SK-N-SH (cell line): ENCODE measurements around the gene ELOVL2. TPM values are rescaled to one million over a fixed set of nuclear protein-coding genes. Genes with fewer than 3 reads are reported as not detected.

ENCODE experiments used
- CTCF ChIA-PET: fragments of 300-600, 350-600 bp; formaldehyde crosslinking; extraction: SDS; loops from one replicate; lab custom pipeline; 2021; lab: Yijun Ruan, JAX
- POLR2A ChIA-PET: fragments of 350-600 bp; sonication (Branson Sonifier 250); formaldehyde crosslinking; extraction: SDS; loops from one replicate; lab custom pipeline; 2020; ENCODE audit warnings: antibody characterized with exemption, inconsistent platforms; lab: Yijun Ruan, JAX
- DNase-seq: peaks from one replicate; pipeline ENCODE4 v3.0.0; 2012
- H2AFZ ChIP-seq: fragments of 200-600 bp; sonication (generic); 2 replicates; pipeline ENCODE4 v1.8.1; 2016; ENCODE audit warnings: antibody characterized with exemption, mild to moderate bottlenecking, low read depth
- H3F3A ChIP-seq: fragments of 200-600 bp; sonication (generic); replicated peaks from 2 replicates; pipeline ENCODE3; 2016; ENCODE audit warnings: antibody characterized with exemption, mild to moderate bottlenecking; ENCODE audit not compliant: insufficient read depth
- H3K27ac ChIP-seq, 2 experiments: fragments of 200-500 bp in 1 of 2; fragments of 200-600 bp in 1 of 2; sonication (Bioruptor generic) in 1 of 2; sonication (generic), shearing (Covaris generic) in 1 of 2; 2 replicates each; pipeline versions ENCODE4 v1.5.1 to v1.6.1; 2014 to 2016; ENCODE audit warnings: low read depth in 2 of 2, inconsistent platforms in 1 of 2, low read length in 1 of 2, mild to moderate bottlenecking in 1 of 2, mixed read lengths in 1 of 2
- H3K27me3 ChIP-seq: fragments of 200-600 bp; sonication (generic), shearing (Covaris generic); 2 replicates; pipeline ENCODE4 v1.6.1; 2016; ENCODE audit warnings: mixed run types; ENCODE audit not compliant: insufficient read depth
- H3K36me3 ChIP-seq, 2 experiments: fragments of 200-500 bp in 1 of 2; fragments of 200-600 bp in 1 of 2; sonication (Bioruptor generic) in 1 of 2; sonication (generic) in 1 of 2; replicated peaks in 1 of 2; 2 replicates each; pipeline versions ENCODE3 to v1.5.1; 2014 to 2016; ENCODE audit warnings: low read length in 1 of 2, mild to moderate bottlenecking in 1 of 2; ENCODE audit not compliant: insufficient read depth in 2 of 2, control insufficient read depth in 1 of 2
- H3K4me1 ChIP-seq, 2 experiments: fragments of 200-500 bp in 1 of 2; fragments of 200-600 bp in 1 of 2; sonication (Bioruptor generic) in 1 of 2; sonication (generic), shearing (Covaris generic) in 1 of 2; 2 replicates each; pipeline versions ENCODE4 v1.5.1 to v1.6.1; 2014 to 2016; ENCODE audit warnings: low read depth in 1 of 2, low read length in 1 of 2, mixed run types in 1 of 2; ENCODE audit not compliant: insufficient read depth in 2 of 2, control insufficient read depth in 1 of 2
- H3K4me2 ChIP-seq: fragments of 200-600 bp; sonication (generic), shearing (Covaris generic); 2 replicates; pipeline ENCODE4 v1.6.1; 2017; ENCODE audit warnings: mixed run types
- H3K4me3 ChIP-seq, 2 experiments: fragments of 200-500 bp in 1 of 2; fragments of 200-600 bp in 1 of 2; sonication (Bioruptor generic) in 1 of 2; sonication (generic), shearing (Covaris generic) in 1 of 2; 2 replicates each; pipeline versions ENCODE4 v1.5.1 to v1.8.1; 2014 to 2016; ENCODE audit warnings: low read depth in 2 of 2, inconsistent platforms in 1 of 2, low read length in 1 of 2, mild to moderate bottlenecking in 1 of 2, mixed read lengths in 1 of 2, moderate library complexity in 1 of 2
- H3K79me2 ChIP-seq: fragments of 200-600 bp; sonication (generic); 2 replicates; pipeline ENCODE4 v1.8.1; 2017; ENCODE audit warnings: mild to moderate bottlenecking; ENCODE audit not compliant: insufficient read depth
- H3K9ac ChIP-seq: fragments of 200-600 bp; sonication (generic); 2 replicates; pipeline ENCODE4 v1.6.1; 2017; ENCODE audit warnings: mixed run types
- H3K9me2 ChIP-seq: fragments of 200-600 bp; sonication (generic); 2 replicates; pipeline ENCODE4 v1.6.1; 2017; ENCODE audit warnings: mixed run types
- H3K9me3 ChIP-seq: fragments of 200-600 bp; sonication (generic); 2 replicates; pipeline ENCODE4 v1.6.1; 2017; ENCODE audit warnings: mixed run types, mild to moderate bottlenecking, moderate library complexity
- H4K20me1 ChIP-seq: fragments of 200-600 bp; sonication (generic); 2 replicates; pipeline ENCODE4 v1.6.1; 2017; ENCODE audit warnings: mild to moderate bottlenecking, mixed run types; ENCODE audit not compliant: insufficient read depth
- CTCF ChIP-seq: fragments of 200-600 bp; sonication (generic); IDR thresholded peaks from 2 replicates; pipeline ENCODE4 v1.6.1; 2017; ENCODE audit warnings: antibody characterized with exemption, mild to moderate bottlenecking, moderate library complexity
- ELF1 ChIP-seq: IDR thresholded peaks from 2 replicates; pipeline ENCODE4 v1.4.0; 2012
- EP300 ChIP-seq, 2 experiments: IDR thresholded peaks; 2 replicates each; pipeline versions ENCODE4 v1.4.0 to v1.6.1; 2012; ENCODE audit warnings: borderline replicate concordance in 1 of 2, low read depth in 1 of 2, low read length in 1 of 2
- EZH2phosphoT487 ChIP-seq: fragments of 200-600 bp; sonication (generic); IDR thresholded peaks from 2 replicates; pipeline ENCODE4 v1.6.1; 2017; ENCODE audit warnings: low read depth, mixed run types, mild to moderate bottlenecking, antibody characterized with exemption, moderate library complexity, borderline replicate concordance
- FOXM1 ChIP-seq: IDR thresholded peaks from 2 replicates; pipeline ENCODE4 v1.4.0; 2012; ENCODE audit warnings: low read depth, mild to moderate bottlenecking
- GABPA ChIP-seq: IDR thresholded peaks from 2 replicates; pipeline ENCODE4 v1.4.0; 2012; ENCODE audit warnings: low read depth, mild to moderate bottlenecking
- MXI1 ChIP-seq: IDR thresholded peaks from 2 replicates; pipeline ENCODE4 v1.6.1; 2012; ENCODE audit warnings: mild to moderate bottlenecking, low read depth, low read length, improper control_type of control experiment
- PBX3 ChIP-seq: IDR thresholded peaks from 2 replicates; pipeline ENCODE4; 2012
- POLR2AphosphoS5 ChIP-seq: IDR thresholded peaks from 2 replicates; pipeline ENCODE4 v1.6.1; 2012; ENCODE audit warnings: low read depth, low read length
- SIN3A ChIP-seq: IDR thresholded peaks from 2 replicates; pipeline ENCODE4 v1.6.1; 2012; ENCODE audit warnings: low read depth, mild to moderate bottlenecking, low read length, moderate library complexity, borderline replicate concordance
- YY1 ChIP-seq: IDR thresholded peaks from 2 replicates; pipeline ENCODE4 v1.4.0; 2012; ENCODE audit warnings: low read depth, mild to moderate bottlenecking
- ZBTB33 ChIP-seq: IDR thresholded peaks from 2 replicates; pipeline ENCODE4 v1.4.0; 2012; ENCODE audit warnings: low read depth, borderline replicate concordance
- WGBS: methylation state at CpG from one replicate; pipeline ENCODE4 v1.1.6; 2017; ENCODE audit warnings: low lambda C conversion rate; 5-methylcytosine and 5-hydroxymethylcytosine counted together
- polyA plus RNA-seq, 3 experiments: library from polyadenylated mRNA; depleted of rRNA; stranded (reverse); fragments of >200 nt; gene quantifications; 2 replicates each; pipeline ENCODE4 v1.2.3, GENCODE V29; 2012
- TF ChIP-seq, protein P1 (sequence below): fragments of 150-350 bp; IDR thresholded peaks from 2 replicates; pipeline ENCODE4 v1.6.1; 2017; ENCODE audit warnings: antibody characterized with exemption, low read length, low read depth, borderline replicate concordance
- TF ChIP-seq, protein P2 (sequence below): fragments of 150-350 bp; IDR thresholded peaks from 2 replicates; pipeline ENCODE4 v1.6.1; 2016; ENCODE audit warnings: mild to moderate bottlenecking, low read depth, low read length

Gene ELOVL2
- polyA plus RNA-seq, 1 of the 3 experiments (the other 2 are of a cell fraction), result 0.39 TPM

DNA sequence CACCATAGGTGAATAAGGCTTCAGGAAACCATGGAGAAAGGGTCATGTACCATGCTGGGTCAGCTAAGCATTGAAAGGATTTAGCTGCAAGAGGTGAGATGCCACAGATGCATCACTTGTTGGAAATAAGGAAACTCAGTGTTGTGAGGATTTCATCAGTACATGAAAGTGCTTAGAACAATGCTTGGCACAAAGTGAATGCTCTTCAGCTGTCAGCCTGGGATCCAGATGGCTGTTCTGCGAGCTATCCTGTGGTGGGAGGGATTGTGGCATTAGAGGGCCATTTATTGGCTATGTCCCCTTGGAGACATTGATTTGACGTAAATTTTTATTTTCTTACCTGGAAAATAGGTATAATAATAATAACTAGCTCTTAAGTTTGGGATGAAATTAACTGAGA lies 53.0 kb downstream of the ELOVL2 start:
- no peak overlapping the region for H3K4me3 ChIP-seq
- H3K36me3 ChIP-seq, result no peaks in the 10 kb centered on the region
- no peaks in the 10 kb centered on the region for H3F3A ChIP-seq
- H2AFZ ChIP-seq, result no peak overlapping the region
- H3K4me2 ChIP-seq, result no peak overlapping the region
- TF ChIP-seq MXI1, result no peak
- no peak for TF ChIP-seq ELF1
- TF ChIP-seq EP300 (IDR thresholded peaks at IDR 0.05; ENCODE audit: borderline replicate concordance in 1 of 2, low read depth in 1 of 2, low read length in 1 of 2), result no peak
- TF ChIP-seq PBX3, result no peak
- TF ChIP-seq ZBTB33, result no peak
- no peak for TF ChIP-seq EZH2phosphoT487
- no peak for TF ChIP-seq GABPA
- no peak for TF ChIP-seq SIN3A
- TF ChIP-seq POLR2AphosphoS5, result no peak
- TF ChIP-seq YY1, result no peak
- no peak for TF ChIP-seq CTCF
- TF ChIP-seq FOXM1, result no peak
- TF ChIP-seq, protein P1, sequence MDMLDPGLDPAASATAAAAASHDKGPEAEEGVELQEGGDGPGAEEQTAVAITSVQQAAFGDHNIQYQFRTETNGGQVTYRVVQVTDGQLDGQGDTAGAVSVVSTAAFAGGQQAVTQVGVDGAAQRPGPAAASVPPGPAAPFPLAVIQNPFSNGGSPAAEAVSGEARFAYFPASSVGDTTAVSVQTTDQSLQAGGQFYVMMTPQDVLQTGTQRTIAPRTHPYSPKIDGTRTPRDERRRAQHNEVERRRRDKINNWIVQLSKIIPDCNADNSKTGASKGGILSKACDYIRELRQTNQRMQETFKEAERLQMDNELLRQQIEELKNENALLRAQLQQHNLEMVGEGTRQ, result no peak
- TF ChIP-seq, protein P2, sequence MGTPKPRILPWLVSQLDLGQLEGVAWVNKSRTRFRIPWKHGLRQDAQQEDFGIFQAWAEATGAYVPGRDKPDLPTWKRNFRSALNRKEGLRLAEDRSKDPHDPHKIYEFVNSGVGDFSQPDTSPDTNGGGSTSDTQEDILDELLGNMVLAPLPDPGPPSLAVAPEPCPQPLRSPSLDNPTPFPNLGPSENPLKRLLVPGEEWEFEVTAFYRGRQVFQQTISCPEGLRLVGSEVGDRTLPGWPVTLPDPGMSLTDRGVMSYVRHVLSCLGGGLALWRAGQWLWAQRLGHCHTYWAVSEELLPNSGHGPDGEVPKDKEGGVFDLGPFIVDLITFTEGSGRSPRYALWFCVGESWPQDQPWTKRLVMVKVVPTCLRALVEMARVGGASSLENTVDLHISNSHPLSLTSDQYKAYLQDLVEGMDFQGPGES, result no peak
- H3K79me2 ChIP-seq, result no peaks in the 10 kb centered on the region
- H3K27ac ChIP-seq, result no peak overlapping the region
- POLR2A ChIA-PET, result no interaction called here
- CTCF ChIA-PET, result interaction anchor here (0.5 to 1.2 kb wide), 4 partner anchors 9 to 71 kb away, joined by 3 to 5 read pairs (median 4); no protein-coding TSS in a partner anchor
- H4K20me1 ChIP-seq, result no peaks in the 10 kb centered on the region
- no peaks in the 10 kb centered on the region for H3K9me3 ChIP-seq
- H3K9me2 ChIP-seq, result no peaks in the 10 kb centered on the region
- H3K4me1 ChIP-seq, result no peaks in the 10 kb centered on the region
- H3K27me3 ChIP-seq, result no peaks in the 10 kb centered on the region
- DNase-seq, result no peak
- WGBS, result 59% methylated on average over 2 of the region's 2 CpGs
- H3K9ac ChIP-seq, result no peak overlapping the region
